ENCODE results near the gene CDKN1A. TPM values are rescaled to one million over a fixed set of nuclear protein-coding genes. Genes with fewer than 3 reads are reported as not detected.

CDKN1A gene
- total RNA-seq, 1 donor from 2014 or later, result 50.4 TPM

DNA sequence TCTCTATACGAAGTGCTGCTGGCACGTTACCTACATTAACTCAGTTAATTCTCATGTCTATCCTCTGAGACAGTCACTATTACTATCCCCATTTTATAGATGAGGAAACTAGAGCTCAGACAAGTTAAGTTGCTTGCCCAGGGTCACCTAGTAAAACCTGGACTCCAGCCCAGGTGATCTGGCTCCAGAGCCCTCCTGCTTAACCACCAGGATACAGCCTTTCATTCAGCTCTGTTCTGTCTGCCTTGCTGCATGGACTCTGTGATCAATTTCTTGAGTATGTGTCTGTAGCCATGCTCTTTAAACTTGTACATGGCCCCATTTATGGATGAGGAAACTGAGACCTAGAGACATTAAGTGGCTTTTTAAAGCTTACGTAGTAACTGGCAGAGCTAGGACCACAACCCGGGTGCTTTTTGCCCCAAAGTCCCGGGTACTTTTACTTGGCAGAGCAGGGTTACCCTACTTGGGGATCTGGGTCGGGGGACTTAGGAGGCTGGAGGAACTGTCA is 4.7 kb downstream of the CDKN1A start:
- intact Hi-C loops (cut with micrococcal nuclease), result loop anchor here (1.0 to 5.0 kb wide), 3 partner anchors 9 to 368 kb away; partner anchors contain the start of gene C6orf89
- ChIA-PET CTCF (interaction anchor here (1.1 to 5.1 kb wide), 7 partner anchors 52 to 527 kb away, joined by 3 to 44 read pairs (median 5); no protein-coding TSS in a partner anchor), POLR2A (interaction anchor here (0.6 to 8.4 kb wide), 12 partner anchors 9 to 279 kb away, joined by 3 to 226 read pairs (median 6); partner anchors contain the start of genes RAB44 and SRSF3)
- TF ChIP-seq, protein P1, sequence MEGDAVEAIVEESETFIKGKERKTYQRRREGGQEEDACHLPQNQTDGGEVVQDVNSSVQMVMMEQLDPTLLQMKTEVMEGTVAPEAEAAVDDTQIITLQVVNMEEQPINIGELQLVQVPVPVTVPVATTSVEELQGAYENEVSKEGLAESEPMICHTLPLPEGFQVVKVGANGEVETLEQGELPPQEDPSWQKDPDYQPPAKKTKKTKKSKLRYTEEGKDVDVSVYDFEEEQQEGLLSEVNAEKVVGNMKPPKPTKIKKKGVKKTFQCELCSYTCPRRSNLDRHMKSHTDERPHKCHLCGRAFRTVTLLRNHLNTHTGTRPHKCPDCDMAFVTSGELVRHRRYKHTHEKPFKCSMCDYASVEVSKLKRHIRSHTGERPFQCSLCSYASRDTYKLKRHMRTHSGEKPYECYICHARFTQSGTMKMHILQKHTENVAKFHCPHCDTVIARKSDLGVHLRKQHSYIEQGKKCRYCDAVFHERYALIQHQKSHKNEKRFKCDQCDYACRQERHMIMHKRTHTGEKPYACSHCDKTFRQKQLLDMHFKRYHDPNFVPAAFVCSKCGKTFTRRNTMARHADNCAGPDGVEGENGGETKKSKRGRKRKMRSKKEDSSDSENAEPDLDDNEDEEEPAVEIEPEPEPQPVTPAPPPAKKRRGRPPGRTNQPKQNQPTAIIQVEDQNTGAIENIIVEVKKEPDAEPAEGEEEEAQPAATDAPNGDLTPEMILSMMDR (IDR thresholded peaks at IDR 0.05), result no peak
- Mint-ChIP-seq H3K36me3 (ENCODE audit: low read depth) (peaks cover 58% of the 10 kb centered on the region), H3K27me3 (no peaks in the 10 kb centered on the region), H3K4me3 (peak overlapping the region; percentile 77), H3K27ac (peak overlapping the region; percentile 95), H3K4me1 (peaks cover 79% of the 10 kb centered on the region), H3K9me3 (no peaks in the 10 kb centered on the region)
- no peak for DNase-seq
- no peak for ATAC-seq (ENCODE audit: low read depth)

DNA sequence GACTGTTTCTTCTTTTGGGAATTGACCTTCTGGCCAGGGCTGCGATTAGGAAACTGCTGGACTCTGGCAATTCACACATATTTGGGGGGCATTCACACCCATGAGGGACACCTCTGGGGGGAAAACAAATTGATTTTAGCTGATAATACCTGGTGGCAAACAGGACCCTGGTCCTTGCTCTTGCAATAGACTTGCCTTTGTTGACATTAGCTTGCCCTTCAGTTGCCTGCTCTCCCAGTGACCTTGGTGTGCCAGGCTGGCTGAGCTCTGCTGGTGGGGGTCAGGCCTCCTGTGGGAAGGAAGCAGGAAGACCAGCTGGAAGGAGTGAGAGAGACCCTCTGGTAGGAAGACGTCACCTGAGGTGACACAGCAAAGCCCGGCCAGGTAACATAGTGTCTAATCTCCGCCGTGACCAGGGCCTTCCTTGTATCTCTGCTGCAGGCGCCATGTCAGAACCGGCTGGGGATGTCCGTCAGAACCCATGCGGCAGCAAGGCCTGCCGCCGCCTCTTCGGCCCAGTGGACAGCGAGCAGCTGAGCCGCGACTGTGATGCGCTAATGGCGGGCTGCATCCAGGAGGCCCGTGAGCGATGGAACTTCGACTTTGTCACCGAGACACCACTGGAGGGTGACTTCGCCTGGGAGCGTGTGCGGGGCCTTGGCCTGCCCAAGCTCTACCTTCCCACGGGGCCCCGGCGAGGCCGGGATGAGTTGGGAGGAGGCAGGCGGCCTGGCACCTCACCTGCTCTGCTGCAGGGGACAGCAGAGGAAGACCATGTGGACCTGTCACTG is 5.3 kb downstream of the CDKN1A start:
- intact Hi-C loops (cut with micrococcal nuclease), result loop anchor here (1.0 to 5.0 kb wide), 3 partner anchors 8 to 367 kb away; partner anchors contain the start of gene C6orf89
- POLR2A ChIA-PET, result interaction anchor here (1.2 to 8.4 kb wide), 5 partner anchors 8 to 138 kb away, joined by 6 to 226 read pairs (median 11); no protein-coding TSS in a partner anchor
- H3K36me3 Mint-ChIP-seq (ENCODE audit: low read depth), result peaks cover 59% of the 10 kb centered on the region

DNA sequence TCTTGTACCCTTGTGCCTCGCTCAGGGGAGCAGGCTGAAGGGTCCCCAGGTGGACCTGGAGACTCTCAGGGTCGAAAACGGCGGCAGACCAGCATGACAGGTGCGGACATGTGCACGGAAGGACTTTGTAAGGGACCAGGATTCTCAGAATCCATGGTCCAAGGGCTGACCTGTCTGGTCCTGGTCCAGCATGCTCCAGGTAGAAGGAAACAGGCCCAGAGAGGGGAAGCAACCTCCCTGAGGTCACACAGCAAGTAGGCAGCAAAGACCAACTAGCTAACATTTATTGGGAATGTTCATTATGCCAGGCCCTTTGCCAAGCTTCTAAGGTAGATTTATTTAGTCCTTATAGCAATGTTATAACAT is 5.9 kb downstream of the CDKN1A start:
- POLR2A ChIA-PET, result interaction anchor here (1.3 to 8.4 kb wide), 2 partner anchors 36 to 71 kb away, joined by 4 to 226 read pairs; no protein-coding TSS in a partner anchor
- peaks cover 81% of the 10 kb centered on the region for H3K4me1 Mint-ChIP-seq
- CTCF ChIA-PET, result interaction anchor here (1.3 to 5.1 kb wide), 2 partner anchors 50 to 74 kb away, joined by 3 to 44 read pairs; no protein-coding TSS in a partner anchor
- no peak for DNase-seq
- peak overlapping the region; percentile 95 for H3K27ac Mint-ChIP-seq
- no peaks in the 10 kb centered on the region for H3K27me3 Mint-ChIP-seq
- peaks cover 60% of the 10 kb centered on the region for H3K36me3 Mint-ChIP-seq (ENCODE audit: low read depth)
- no peak for ATAC-seq (ENCODE audit: low read depth)
- intact Hi-C loops (cut with micrococcal nuclease), result loop anchor here (5.0 kb wide), 1 partner anchor 203 kb away; the partner anchor contains the start of gene C6orf89
- H3K9me3 Mint-ChIP-seq, result no peaks in the 10 kb centered on the region
- no peak overlapping the region for H3K4me3 Mint-ChIP-seq
- TF ChIP-seq, protein P1 (IDR thresholded peaks at IDR 0.05), result no peak

More for the DNA sequence above, 5.3 kb downstream of the CDKN1A start:
- Mint-ChIP-seq H3K27ac (peak overlapping the region; percentile 95), H3K4me3 (peak overlapping the region; percentile 77), H3K4me1 (peaks cover 80% of the 10 kb centered on the region), H3K27me3 (no peaks in the 10 kb centered on the region), H3K9me3 (no peaks in the 10 kb centered on the region)
- CTCF ChIA-PET, result interaction anchor here (1.1 to 5.1 kb wide), 5 partner anchors 51 to 527 kb away, joined by 3 to 44 read pairs (median 3); no protein-coding TSS in a partner anchor
- ATAC-seq (ENCODE audit: low read depth) (no peak), DNase-seq (no peak)
- TF ChIP-seq, protein P1 (IDR thresholded peaks at IDR 0.05), result no peak

DNA sequence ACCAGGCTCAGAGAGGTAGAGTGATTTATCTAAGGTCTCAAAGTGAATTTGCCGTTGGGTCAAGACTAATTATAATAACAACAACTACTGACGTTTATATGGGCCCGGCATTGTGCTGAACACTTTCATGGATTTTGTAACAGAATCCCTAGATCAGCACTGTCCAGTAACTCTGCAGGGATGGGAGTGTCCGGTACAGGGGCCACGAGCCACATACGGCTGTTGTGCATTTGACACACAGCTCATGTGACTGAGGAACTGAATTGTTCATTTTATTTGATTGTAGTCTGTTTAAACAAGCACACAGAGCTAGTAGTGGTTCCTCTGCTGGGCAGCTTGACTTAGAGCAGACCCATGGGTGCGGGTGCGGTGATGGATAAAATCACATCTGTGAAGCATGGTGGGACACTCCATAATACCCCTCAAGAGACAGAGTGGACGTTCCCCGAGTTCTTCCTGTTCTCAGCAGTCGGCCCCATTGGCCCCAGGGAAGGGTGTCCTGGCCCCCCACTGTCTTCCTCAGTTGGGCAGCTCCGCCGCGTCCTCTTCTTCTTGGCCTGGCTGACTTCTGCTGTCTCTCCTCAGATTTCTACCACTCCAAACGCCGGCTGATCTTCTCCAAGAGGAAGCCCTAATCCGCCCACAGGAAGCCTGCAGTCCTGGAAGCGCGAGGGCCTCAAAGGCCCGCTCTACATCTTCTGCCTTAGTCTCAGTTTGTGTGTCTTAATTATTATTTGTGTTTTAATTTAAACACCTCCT is 6.8 kb downstream of the CDKN1A start:
- peaks cover 60% of the 10 kb centered on the region for H3K36me3 Mint-ChIP-seq (ENCODE audit: low read depth)
- no peaks in the 10 kb centered on the region for H3K9me3 Mint-ChIP-seq
- no peak overlapping the region for H3K4me3 Mint-ChIP-seq
- ATAC-seq (ENCODE audit: low read depth) (no peak), DNase-seq (no peak)
- CTCF ChIA-PET, result interaction anchor here (1.0 kb wide), 1 partner anchor 49 kb away, joined by 3 read pairs; no protein-coding TSS in a partner anchor
- POLR2A ChIA-PET, result interaction anchor here (1.3 to 8.4 kb wide), 2 partner anchors 35 to 70 kb away, joined by 4 to 226 read pairs; no protein-coding TSS in a partner anchor
- TF ChIP-seq, protein P1 (IDR thresholded peaks at IDR 0.05), result no peak
- peak overlapping the region; percentile 74 for H3K27ac Mint-ChIP-seq
- no peaks in the 10 kb centered on the region for H3K27me3 Mint-ChIP-seq
- intact Hi-C loops (cut with micrococcal nuclease), result no loop called here
- peaks cover 89% of the 10 kb centered on the region for H3K4me1 Mint-ChIP-seq

All from activated B cell treated with CpG ODN at 0.5 μM for 24 hours (primary cell).